ENCODE data around the gene KCNK4.

The KCNK4 gene

DNA sequence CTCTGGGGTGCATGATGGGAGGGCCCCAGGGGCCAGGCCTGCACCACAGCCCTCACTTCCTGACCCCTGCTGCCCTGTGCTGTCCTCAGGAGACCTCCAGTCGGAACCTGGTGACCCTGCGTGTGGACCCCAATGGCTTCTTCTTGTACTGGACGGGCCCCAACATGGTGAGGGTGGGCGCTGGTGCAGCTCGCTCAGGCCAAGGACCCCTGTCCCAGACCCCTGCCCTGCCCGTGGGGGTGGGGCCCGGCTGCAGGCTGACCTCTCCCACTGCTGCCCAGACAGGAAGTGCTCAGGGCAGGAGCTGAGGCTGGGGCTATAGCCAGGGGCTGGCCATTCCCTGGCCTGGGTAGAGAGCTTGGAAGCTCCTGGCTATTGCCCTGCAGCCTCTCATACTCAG, 36.8 kb upstream of the KCNK4 start:
- no peak for DNase-seq

DNA sequence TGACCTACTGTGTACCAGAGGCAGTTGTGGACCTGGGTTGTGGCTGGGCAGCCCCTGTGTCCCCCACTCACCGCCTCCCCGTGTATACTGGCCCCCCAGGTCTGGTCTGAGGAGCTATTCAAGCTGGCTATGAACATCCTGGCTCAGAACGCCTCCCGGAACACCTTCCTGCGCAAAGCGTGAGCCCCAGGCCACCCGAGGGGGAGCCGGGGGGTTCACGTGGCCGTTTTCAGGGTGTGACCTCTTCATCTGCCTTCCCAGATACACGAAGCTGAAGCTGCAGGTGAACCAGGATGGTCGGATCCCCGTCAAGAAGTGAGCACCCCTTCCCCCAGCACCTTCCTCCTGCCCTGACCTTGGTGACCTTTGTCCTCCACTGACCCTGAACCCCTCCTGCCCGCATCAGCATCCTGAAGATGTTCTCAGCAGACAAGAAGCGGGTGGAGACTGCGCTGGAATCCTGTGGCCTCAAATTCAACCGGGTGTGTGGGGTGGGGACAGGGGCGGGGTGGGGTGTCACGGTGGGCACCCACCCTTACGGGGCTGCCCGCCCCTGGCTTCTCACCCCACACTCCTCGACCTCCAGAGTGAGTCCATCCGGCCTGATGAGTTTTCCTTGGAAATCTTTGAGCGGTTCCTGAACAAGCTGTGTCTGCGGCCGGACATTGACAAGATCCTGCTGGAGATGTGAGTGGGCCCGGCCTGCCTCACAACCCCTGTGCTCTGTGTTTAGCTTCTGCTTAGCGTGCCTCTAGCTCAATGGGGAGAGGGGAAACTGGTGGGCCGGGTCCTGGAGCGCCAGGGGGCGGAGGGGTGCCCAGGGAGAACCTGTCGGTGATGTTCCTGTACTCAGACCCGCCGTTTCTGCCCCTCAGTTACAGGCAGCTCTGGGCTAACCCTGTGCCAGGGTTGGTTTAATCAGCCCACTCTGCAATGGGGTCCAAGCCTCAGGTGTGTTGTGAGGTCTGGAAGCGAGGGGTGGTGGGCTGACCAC, 35.7 kb upstream of the KCNK4 start:
- DNase-seq, result no peak

- DNase-seq, result no peak
These were observed 34.8 kb upstream of the KCNK4 start for GRCh38 chr11:64256300-64256699.

DNA sequence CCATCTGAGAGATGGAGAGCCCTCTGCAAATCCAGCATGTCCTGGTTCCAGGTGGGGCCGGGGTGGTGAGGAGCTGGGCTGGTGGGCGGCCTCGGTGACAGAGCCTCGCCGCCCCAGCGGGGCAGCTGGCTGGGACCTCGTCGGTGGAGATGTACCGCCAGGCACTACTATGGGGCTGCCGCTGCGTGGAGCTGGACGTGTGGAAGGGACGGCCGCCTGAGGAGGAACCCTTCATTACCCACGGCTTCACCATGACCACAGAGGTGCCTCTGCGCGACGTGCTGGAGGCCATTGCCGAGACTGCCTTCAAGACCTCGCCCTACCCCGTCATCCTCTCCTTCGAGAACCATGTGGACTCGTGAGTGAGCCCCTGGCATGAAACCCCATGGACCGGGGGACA, 32.7 kb upstream of the KCNK4 start:
- DNase-seq, result no peak

GRCh38 chr11:64258946-64259532, 32.1 kb upstream of the KCNK4 start:
- no peak for DNase-seq

DNA sequence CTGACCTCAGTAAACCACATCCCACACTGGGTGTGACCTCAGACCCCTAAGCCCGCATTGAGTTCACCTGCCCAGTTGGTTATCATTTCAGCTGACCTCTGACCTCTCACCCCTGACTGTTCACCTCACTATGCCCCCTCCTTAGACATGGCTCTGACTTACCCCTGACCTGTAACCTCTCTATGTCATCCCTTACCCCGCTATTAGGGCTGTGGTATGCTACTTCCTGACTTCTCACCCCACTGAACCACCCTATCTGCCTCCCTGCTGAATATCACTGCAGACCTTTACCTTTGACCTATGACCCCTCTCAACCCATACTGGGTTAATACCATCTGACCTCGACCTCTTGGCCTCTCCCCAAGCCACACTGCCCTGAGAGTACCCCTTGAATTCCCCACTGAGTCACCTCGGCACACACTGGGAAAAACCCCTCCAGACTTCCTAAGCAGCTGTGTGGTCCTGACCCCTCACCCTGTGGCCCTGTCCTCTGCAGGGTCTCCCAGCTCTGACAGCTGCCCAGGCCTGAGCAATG, 31.5 kb upstream of the KCNK4 start:
- no peak for DNase-seq

- DNase-seq, result no peak
These were observed 30.9 kb upstream of the KCNK4 start for GRCh38 chr11:64260147-64260708.

DNA sequence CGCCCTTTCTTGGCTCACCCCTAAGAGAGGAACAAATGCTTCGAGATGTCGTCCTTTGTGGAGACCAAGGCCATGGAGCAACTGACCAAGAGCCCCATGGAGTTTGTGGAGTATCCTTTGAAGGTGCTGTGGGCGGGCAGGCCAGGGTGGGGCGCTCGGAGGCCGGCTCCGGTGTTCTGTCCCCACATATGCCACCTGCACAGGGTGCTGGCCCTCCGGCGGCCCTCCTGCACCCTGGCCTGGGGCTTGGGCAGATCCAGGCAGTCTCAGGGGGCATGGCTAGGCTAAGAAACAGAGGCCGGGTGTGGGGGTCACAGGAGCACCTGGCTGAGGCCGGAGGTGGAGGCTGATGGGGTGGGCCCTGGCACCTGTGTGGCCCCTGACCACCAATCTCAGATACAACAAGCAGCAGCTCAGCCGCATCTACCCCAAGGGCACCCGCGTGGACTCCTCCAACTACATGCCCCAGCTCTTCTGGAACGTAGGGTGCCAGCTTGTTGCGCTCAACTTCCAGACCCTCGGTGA, 29.5 kb upstream of the KCNK4 start:
- DNase-seq, result no peak

DNA sequence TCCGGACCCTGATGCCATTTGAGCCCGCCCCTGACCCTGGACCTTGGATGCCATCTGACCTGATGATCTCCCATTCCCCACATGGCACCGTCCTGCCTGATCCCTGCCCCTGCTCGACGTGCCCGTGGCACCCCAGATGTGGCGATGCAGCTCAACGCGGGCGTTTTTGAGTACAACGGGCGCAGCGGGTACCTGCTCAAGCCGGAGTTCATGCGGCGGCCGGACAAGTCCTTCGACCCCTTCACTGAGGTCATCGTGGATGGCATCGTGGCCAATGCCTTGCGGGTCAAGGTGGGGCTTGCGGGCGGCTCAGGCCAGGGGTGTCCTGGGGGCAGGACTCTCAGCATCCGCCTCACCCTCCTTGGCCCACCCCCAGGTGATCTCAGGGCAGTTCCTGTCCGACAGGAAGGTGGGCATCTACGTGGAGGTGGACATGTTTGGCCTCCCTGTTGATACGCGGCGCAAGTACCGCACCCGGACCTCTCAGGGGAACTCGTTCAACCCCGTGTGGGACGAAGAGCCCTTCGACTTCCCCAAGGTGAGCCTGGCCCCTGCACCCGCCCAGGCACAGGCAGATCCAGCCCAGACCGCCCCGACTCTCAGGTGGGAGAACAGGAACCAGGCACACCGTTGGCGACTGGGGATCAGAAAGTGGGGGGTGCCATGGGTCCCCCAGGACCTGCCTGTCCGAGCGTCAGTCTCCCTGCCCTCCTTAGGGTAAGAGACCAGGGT, 28.7 kb upstream of the KCNK4 start:
- DNase-seq, result no peak

DNA sequence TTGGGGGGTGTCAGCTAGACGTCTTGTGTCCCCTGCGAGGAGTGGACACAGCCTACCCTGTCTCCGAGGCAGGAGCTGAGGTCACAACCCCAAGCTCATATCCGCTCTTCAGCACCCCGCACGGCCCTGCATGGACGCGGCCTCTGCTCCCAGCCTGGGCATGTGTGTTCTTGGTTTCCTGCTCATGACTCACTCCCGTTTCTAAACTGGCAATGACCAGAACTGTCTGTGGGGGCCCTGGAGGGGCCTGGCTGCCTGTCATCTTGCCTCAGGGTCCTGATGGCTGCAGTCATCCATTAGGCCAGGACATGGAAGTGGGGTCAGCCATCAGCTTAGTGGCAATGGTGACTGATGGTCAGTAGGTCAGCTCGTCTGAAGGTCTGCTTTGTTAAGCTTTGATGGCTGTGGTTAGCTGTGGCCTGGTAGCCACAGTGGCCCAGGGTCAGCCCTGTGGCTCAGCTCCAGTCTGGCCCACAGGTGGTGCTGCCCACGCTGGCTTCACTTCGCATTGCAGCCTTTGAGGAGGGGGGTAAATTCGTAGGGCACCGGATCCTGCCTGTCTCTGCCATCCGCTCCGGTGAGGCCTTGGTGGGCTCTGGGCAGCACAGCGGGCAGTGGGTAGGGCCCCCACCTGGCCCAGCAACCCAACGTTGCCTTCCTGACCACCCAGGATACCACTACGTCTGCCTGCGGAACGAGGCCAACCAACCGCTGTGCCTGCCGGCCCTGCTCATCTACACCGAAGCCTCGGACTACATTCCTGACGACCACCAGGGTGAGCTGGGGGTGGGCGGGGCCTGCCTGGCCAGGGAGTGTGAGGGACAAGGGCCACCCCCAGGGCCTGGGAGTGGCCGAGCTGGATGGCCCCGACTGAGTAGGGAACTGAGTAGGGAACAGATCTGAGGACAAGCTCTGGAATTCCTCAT, 27.8 kb upstream of the KCNK4 start:
- no peak for DNase-seq

GRCh38 chr11:64263947-64264317, 27.2 kb upstream of the KCNK4 start:
- DNase-seq, result no peak

DNA sequence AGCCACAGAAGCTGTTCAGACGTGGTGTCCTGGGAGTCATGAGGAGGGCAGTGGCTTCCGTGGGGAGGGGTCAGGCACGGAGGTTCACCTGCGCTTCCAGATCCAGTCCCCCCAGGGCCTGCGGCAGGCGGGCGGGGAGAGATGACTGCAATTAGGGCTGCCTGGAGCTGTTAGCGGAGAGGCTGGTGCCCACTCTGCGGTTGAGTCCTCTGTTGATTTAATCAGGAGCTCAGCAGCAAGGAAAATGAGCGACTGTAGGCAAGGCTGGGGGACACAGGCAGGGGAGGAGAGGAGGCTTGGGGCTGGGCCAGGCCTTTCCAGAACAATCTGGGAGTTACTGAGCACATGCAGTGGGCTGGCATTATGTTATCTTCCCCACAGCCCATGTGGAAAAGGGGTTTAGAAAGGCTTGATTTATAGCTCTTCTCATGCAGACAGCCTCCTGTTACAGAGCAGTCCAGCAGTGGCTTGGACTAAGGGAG, 26.7 kb upstream of the KCNK4 start:
- DNase-seq, result no peak

DNA sequence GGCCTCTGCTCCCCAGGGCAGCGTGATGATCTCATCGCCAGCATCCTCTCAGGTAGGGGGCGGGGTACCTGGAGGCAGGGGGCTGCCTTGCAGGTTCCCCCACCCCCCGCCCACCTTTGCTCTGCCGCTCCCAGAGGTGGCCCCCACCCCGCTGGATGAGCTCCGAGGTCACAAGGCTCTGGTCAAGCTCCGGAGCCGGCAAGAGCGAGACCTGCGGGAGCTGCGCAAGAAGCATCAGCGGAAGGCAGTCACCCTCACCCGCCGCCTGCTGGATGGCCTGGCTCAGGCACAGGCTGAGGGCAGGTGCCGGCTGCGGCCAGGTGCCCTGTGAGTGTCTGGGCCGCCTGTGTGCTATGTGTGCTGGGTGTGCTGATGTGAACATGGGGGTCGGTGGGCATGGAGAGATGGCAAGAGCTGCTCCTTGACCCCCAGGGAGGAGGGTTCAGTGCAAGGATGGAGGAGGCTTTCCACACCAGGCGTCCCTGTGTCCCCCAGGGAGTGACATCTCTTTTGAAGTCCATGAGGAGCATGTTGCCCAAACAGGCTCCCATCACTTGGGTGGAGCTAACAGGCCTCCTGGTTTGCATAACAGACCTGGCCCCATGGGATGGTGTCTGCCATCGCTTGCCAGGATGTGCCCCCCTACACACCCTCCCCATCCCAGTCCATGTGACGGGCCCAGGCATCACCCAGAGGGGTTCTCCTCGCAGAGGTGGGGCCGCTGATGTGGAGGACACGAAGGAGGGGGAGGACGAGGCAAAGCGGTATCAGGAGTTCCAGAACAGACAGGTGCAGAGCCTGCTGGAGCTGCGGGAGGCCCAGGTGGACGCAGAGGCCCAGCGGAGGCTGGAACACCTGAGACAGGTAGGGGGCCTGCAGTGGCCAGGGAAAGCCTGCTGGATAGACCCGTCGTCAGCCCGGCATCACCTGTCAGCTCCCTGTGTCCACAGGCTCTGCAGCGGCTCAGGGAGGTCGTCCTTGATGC, 25.6 kb upstream of the KCNK4 start:
- DNase-seq, result no peak

- no peak for DNase-seq
These were observed 24.8 kb upstream of the KCNK4 start for GRCh38 chr11:64266339-64266738.

- DNase-seq, result no peak
These were observed 23.7 kb upstream of the KCNK4 start for GRCh38 chr11:64267207-64267945.

DNA sequence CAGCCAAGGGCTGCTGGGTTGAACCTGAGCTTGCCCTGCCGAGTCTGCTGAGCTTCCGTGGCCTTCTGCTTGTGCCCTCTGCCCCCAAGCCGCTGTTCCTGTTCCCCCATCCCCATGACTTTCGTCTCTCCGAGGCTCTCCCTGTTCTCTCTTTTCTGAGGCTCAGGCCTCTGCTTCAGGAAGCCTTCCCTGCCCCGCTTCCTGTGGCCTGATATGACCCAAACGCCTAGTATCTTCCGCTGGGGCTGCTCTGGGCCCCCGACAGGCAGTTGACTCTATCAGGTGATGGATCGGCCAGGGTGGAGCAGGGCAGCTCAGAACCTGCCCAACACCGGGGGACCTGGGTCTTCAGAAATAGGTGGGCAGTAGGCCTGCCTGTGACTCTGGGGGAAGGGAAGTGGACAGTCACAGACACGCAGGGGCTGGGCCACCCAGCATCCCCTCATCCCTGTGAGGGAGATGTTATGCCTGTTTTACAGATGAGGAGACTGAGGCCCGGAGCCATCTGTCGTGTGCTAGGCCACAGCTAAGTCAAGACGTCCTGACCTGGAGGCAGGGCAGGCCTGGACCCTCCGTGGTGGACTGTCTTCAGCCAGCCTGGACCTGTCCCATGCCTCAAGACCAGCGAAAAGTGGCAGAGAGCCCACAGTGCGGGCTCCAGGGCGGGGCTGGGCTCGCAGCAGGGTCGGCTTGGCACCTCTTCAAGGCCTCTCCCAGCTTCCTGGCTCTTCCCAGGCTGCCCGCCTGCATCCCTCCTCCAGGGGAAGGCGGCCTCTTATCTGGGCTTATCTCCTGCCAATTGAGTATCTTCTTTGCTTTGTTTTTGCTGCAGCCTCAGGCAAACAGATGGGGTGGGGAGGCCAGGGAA, 22.8 kb upstream of the KCNK4 start:
- no peak for DNase-seq

DNA sequence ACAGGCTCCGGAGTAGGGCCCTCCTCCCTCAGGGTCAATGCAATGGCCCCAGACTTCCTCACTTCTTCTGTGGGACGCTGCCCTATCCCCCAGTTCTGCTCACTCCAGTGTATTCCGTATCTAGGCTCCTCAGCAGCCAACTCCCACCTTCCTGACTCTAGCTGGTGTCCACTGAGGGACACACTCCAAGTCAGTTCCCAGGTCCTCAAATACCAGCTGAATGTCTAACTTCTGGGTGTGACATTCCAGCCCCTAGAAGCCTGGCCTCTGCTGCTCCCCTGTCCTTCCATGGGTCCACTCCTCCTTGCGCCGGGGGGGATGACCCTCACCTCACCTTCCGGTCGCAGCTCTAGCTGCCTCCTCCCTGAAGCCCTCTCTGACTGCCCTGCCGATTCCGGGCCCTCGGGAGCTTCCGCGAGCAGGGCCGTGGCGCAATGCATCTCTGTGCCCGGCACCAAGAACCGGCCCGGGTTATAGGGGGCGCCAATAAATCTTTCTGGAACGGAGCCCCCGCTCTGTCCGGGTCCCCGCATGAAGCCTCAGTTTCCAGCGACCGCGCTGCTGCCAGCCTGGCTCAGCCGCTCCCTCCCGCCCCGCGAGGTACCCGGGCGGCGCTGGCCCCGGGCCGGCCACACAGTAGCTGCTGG, 22.1 kb upstream of the KCNK4 start:
- peak; percentile 21 for DNase-seq

Data from CD4-positive, alpha-beta T cell treated with Interleukin-4 for 4 hours (primary cell).